Fibroblast of lung (primary cell): ENCODE measurements around the gene TTBK2.

Source experiments
- CTCF ChIP-seq, 2 donors: IDR thresholded peaks in 1 of 2; conservative IDR thresholded peaks in 1 of 2; 1 replicate in 1 of 2; 2 replicates in 1 of 2; pipeline ENCODE4 v1.5.1; 2011 to 2012; ENCODE audit warnings: low read length in 2 of 2, control low read depth in 1 of 2, inconsistent platforms in 1 of 2, low read depth in 1 of 2, mild to moderate bottlenecking in 1 of 2
- EZH2 ChIP-seq: IDR thresholded peaks from 2 replicates; pipeline ENCODE4 v1.5.1; 2012; ENCODE audit warnings: low read length, control low read depth, mild to moderate bottlenecking; ENCODE audit errors: missing control alignments

- TF ChIP-seq CTCF (conservative IDR thresholded peaks at IDR 0.05 in 1 of 2, IDR thresholded peaks at IDR 0.05 in 1 of 2; ENCODE audit: low read depth in 1 of 2, low read length in 2 of 2), result no peak
- TF ChIP-seq EZH2, result no peak
Observed at GRCh38 chr15:42705336-42705735, 215.2 kb downstream of the TTBK2 start.
